WTC11 (cell line): ENCODE results near the gene NSD1. TPM values are rescaled to one million over a fixed set of nuclear protein-coding genes. Genes with fewer than 3 reads are reported as not detected.

ENCODE experiments used
- ATAC-seq: fragments of 200-7000 bp; cut with Tn5 transposase; 2 replicates; pipeline ENCODE4 v1.10.0; 2021; ENCODE audit warnings: mild to moderate bottlenecking, moderate library complexity
- CTCF ChIA-PET: fragments of 300-600 bp; sonication (Branson Sonifier 250); formaldehyde crosslinking; loops from one replicate; lab custom pipeline; 2021; ENCODE audit warnings: antibody characterized with exemption; lab: Charles Lee
- POLR2A ChIA-PET: fragments of 350-600 bp; sonication (Branson Sonifier 250); formaldehyde crosslinking; loops from one replicate; lab custom pipeline; 2021; ENCODE audit warnings: antibody characterized with exemption; lab: Charles Lee
- DNase-seq: peaks from one replicate; pipeline ENCODE4 v3.0.0; 2021; ENCODE audit warnings: low spot score
- H3K27ac Mint-ChIP-seq: 2 replicates; pipeline ENCODE4 v1.8.0; 2021; ENCODE audit warnings: mixed read lengths
- H3K27me3 Mint-ChIP-seq: 2 replicates; pipeline ENCODE4 v1.8.0; 2021; ENCODE audit warnings: low read depth, mild to moderate bottlenecking, moderate library complexity, mixed read lengths
- H3K36me3 Mint-ChIP-seq: 2 replicates; pipeline ENCODE4 v1.8.0; 2021; ENCODE audit warnings: mixed read lengths
- H3K4me1 Mint-ChIP-seq: 2 replicates; pipeline ENCODE4 v1.8.0; 2022; ENCODE audit warnings: mixed read lengths
- H3K4me3 Mint-ChIP-seq: 2 replicates; pipeline ENCODE4 v1.8.0; 2021; ENCODE audit warnings: mild to moderate bottlenecking, moderate library complexity, mixed read lengths
- H3K9me3 Mint-ChIP-seq: 2 replicates; pipeline ENCODE4 v1.8.0; 2021; ENCODE audit warnings: mixed read lengths
- ATF1 ChIP-seq: sonication (generic); formaldehyde crosslinking; IDR thresholded peaks from 2 replicates; pipeline ENCODE4 v1.8.1; 2023; ENCODE audit warnings: mild to moderate bottlenecking, moderate library complexity, missing genetic modification reagents
- CTCF ChIP-seq: fragments of 200-600 bp; IDR thresholded peaks from 2 replicates; pipeline ENCODE4 v1.8.0; 2022; ENCODE audit warnings: antibody characterized with exemption
- FOXK1 ChIP-seq: sonication (generic); formaldehyde crosslinking; IDR thresholded peaks from 2 replicates; pipeline ENCODE4 v1.8.0; 2022; ENCODE audit warnings: mild to moderate bottlenecking, moderate library complexity, missing genetic modification reagents
- HMGA2 ChIP-seq: fragments of 250-450 bp; sonication (Bioruptor Pico); IDR thresholded peaks from 2 replicates; pipeline ENCODE4 v1.4.0; 2021; ENCODE audit warnings: mild to moderate bottlenecking, moderate library complexity
- HMGXB4 ChIP-seq: sonication (generic); formaldehyde crosslinking; IDR thresholded peaks from 2 replicates; pipeline ENCODE4 v1.8.1; 2023; ENCODE audit warnings: mild to moderate bottlenecking, moderate library complexity, missing genetic modification reagents
- IRF2 ChIP-seq: sonication (generic); formaldehyde crosslinking; IDR thresholded peaks from 2 replicates; pipeline ENCODE4 v1.8.0; 2022; ENCODE audit warnings: low read depth, missing genetic modification reagents, borderline replicate concordance
- JUN ChIP-seq: sonication (generic); formaldehyde crosslinking; IDR thresholded peaks from 2 replicates; pipeline ENCODE4 v1.8.0; 2023; ENCODE audit warnings: mild to moderate bottlenecking, missing genetic modification reagents
- NR1H2 ChIP-seq: sonication (generic); formaldehyde crosslinking; IDR thresholded peaks from 2 replicates; pipeline ENCODE4 v1.9.0; 2021; ENCODE audit warnings: mild to moderate bottlenecking, moderate library complexity, missing genetic modification reagents
- RORB ChIP-seq: fragments of 250-450 bp; sonication (Bioruptor Pico); IDR thresholded peaks from 2 replicates; pipeline ENCODE4 v1.9.0; 2021; ENCODE audit warnings: mild to moderate bottlenecking
- SMAD4 ChIP-seq: sonication (generic); formaldehyde crosslinking; IDR thresholded peaks from 2 replicates; pipeline ENCODE4 v1.8.0; 2022; ENCODE audit warnings: mild to moderate bottlenecking, missing genetic modification reagents
- SOX15 ChIP-seq: fragments of 250-450 bp; sonication (Bioruptor Pico); IDR thresholded peaks from 2 replicates; pipeline ENCODE4 v1.9.0; 2021; ENCODE audit warnings: mild to moderate bottlenecking
- TEAD1 ChIP-seq: sonication (generic); formaldehyde crosslinking; IDR thresholded peaks from 2 replicates; pipeline ENCODE4 v1.8.0; 2022; ENCODE audit warnings: mild to moderate bottlenecking, missing genetic modification reagents
- TEAD4 ChIP-seq: sonication (generic); formaldehyde crosslinking; IDR thresholded peaks from 2 replicates; pipeline ENCODE4 v1.8.0; 2022; ENCODE audit warnings: mild to moderate bottlenecking, missing genetic modification reagents
- ZBTB21 ChIP-seq: sonication (generic); formaldehyde crosslinking; IDR thresholded peaks from 2 replicates; pipeline ENCODE4 v1.8.1; 2023; ENCODE audit warnings: mild to moderate bottlenecking, missing genetic modification reagents, borderline replicate concordance
- ZNF138 ChIP-seq: sonication (generic); formaldehyde crosslinking; conservative IDR thresholded peaks from 2 replicates; pipeline ENCODE4 v1.8.1; 2022; ENCODE audit warnings: mild to moderate bottlenecking, moderate library complexity, missing genetic modification reagents
- ZNF512 ChIP-seq: sonication (generic); formaldehyde crosslinking; IDR thresholded peaks from 2 replicates; pipeline ENCODE4 v1.8.1; 2022; ENCODE audit warnings: missing genetic modification reagents, borderline replicate concordance
- ZNF671 ChIP-seq: fragments of 250-450 bp; sonication (Bioruptor Pico); IDR thresholded peaks from 2 replicates; pipeline ENCODE4 v1.8.0; 2021; ENCODE audit warnings: mild to moderate bottlenecking
- total RNA-seq: library from RNA; stranded (reverse); gene quantifications from 3 replicates; pipeline ENCODE4 v1.2.3, GENCODE V29; 2021
- TF ChIP-seq, protein P1 (sequence below): sonication (generic); formaldehyde crosslinking; IDR thresholded peaks from 2 replicates; pipeline ENCODE4 v1.8.0; 2023; ENCODE audit warnings: mild to moderate bottlenecking, missing genetic modification reagents
- TF ChIP-seq, protein P2 (sequence below): sonication (generic); formaldehyde crosslinking; IDR thresholded peaks from 2 replicates; pipeline ENCODE4 v1.8.0; 2022; ENCODE audit warnings: mild to moderate bottlenecking, missing genetic modification reagents
- TF ChIP-seq, protein P3 (sequence below): fragments of 250-450 bp; sonication (Bioruptor Pico); conservative IDR thresholded peaks from 2 replicates; pipeline ENCODE4 v1.9.0; 2021; ENCODE audit warnings: mild to moderate bottlenecking

NSD1 gene
- total RNA-seq, 1 experiment from 2014 or later = 148 TPM

DNA sequence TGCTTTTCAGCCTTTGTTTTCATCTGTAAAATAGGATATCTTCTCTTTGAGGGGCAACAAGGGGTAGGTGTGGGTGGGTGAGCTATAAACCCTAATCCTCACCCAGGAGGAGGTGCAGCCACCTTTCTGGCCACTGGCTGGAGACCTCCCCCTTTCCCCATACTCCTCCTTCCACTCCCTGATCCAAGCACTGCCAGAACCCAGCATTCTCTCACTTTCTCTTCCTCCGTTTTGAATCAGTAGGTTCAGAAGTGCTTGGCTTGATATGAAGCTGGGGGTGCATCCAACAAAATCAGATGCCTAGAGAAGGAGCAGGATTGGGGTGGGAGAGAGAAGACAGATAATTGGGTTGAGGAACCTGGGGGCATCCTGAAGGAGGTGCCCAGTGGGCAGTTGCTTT is 6.8 kb upstream of the NSD1 start (continued):
- TF ChIP-seq SOX15 (no peak), JUN (CRISPR knock-in tag) (no peak), ATF1 (CRISPR knock-in tag) (no peak)

GRCh38 chr5:177128551-177128981 is 5.0 kb upstream of the NSD1 start:
- TF ChIP-seq ZBTB21 (no peak), ZNF138 (CRISPR knock-in tag) (no peak)
- no peak for ATAC-seq
- Mint-ChIP-seq H3K36me3 (no peaks in the 10 kb centered on the region), H3K4me1 (peaks cover 30% of the 10 kb centered on the region), H3K9me3 (no peaks in the 10 kb centered on the region), H3K27me3 (no peaks in the 10 kb centered on the region; the same call in 1 of the 2 replicates), H3K27ac (no peak overlapping the region), H3K4me3 (no peak overlapping the region)
- POLR2A ChIA-PET = no interaction called here
- CTCF ChIA-PET = interaction anchor here (1.0 to 1.7 kb wide), 2 partner anchors 15 to 16 kb away, joined by 3 to 9 read pairs; no protein-coding TSS in a partner anchor
- DNase-seq = no peak

DNA sequence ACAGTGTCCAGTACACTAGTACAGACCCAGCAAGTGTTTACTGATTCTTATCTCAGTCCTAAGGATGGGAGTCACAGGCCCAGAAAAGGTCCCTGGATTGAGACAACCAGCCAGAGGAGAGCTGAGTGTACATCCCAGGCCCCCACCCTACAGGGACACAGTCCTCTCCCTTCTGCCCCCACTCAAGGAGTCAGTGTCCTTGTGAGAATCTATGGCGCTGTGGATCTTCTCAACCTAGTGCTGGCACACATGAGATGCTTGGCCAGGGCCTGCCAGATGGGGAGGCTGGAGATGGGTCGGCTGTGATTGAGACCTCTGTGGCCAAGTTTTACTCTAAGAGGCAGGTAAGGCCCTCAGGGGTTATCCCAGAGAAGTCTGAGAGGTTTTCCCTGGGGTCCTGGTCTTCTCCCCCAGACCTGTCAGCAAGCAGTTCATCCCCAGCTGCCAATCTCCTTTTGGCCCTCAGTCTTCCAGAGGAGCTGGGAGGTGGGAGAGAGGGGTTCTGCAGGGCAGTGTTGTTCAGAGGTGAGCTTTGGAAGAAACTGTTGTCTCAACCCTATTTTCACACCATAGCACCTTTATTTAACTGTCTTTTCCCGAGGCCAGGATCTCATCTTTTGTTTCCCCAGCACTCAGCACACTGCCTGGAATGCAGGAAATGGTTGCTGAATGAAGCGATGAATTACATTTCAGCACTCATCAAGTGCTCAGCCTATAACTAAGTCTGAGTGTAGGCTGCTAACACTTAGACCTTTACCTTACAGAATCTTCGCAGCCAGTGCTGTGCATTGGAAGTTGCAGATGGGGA is 3.2 kb upstream of the NSD1 start:
- 0 out of 2 replicates have a peak overlapping the region, but pooled peaks have one; percentile 9 for H3K27ac Mint-ChIP-seq
- no peak for TF ChIP-seq TEAD1 (CRISPR knock-in tag)
- TF ChIP-seq RORB (CRISPR knock-in tag) = no peak
- no peak for TF ChIP-seq IRF2 (CRISPR knock-in tag)
- TF ChIP-seq, protein P1, sequence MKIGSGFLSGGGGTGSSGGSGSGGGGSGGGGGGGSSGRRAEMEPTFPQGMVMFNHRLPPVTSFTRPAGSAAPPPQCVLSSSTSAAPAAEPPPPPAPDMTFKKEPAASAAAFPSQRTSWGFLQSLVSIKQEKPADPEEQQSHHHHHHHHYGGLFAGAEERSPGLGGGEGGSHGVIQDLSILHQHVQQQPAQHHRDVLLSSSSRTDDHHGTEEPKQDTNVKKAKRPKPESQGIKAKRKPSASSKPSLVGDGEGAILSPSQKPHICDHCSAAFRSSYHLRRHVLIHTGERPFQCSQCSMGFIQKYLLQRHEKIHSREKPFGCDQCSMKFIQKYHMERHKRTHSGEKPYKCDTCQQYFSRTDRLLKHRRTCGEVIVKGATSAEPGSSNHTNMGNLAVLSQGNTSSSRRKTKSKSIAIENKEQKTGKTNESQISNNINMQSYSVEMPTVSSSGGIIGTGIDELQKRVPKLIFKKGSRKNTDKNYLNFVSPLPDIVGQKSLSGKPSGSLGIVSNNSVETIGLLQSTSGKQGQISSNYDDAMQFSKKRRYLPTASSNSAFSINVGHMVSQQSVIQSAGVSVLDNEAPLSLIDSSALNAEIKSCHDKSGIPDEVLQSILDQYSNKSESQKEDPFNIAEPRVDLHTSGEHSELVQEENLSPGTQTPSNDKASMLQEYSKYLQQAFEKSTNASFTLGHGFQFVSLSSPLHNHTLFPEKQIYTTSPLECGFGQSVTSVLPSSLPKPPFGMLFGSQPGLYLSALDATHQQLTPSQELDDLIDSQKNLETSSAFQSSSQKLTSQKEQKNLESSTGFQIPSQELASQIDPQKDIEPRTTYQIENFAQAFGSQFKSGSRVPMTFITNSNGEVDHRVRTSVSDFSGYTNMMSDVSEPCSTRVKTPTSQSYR = no peak
- TF ChIP-seq, protein P2, sequence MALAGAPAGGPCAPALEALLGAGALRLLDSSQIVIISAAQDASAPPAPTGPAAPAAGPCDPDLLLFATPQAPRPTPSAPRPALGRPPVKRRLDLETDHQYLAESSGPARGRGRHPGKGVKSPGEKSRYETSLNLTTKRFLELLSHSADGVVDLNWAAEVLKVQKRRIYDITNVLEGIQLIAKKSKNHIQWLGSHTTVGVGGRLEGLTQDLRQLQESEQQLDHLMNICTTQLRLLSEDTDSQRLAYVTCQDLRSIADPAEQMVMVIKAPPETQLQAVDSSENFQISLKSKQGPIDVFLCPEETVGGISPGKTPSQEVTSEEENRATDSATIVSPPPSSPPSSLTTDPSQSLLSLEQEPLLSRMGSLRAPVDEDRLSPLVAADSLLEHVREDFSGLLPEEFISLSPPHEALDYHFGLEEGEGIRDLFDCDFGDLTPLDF (CRISPR knock-in tag) = no peak
- TF ChIP-seq HMGXB4 (CRISPR knock-in tag) = no peak
- TF ChIP-seq, protein P3, sequence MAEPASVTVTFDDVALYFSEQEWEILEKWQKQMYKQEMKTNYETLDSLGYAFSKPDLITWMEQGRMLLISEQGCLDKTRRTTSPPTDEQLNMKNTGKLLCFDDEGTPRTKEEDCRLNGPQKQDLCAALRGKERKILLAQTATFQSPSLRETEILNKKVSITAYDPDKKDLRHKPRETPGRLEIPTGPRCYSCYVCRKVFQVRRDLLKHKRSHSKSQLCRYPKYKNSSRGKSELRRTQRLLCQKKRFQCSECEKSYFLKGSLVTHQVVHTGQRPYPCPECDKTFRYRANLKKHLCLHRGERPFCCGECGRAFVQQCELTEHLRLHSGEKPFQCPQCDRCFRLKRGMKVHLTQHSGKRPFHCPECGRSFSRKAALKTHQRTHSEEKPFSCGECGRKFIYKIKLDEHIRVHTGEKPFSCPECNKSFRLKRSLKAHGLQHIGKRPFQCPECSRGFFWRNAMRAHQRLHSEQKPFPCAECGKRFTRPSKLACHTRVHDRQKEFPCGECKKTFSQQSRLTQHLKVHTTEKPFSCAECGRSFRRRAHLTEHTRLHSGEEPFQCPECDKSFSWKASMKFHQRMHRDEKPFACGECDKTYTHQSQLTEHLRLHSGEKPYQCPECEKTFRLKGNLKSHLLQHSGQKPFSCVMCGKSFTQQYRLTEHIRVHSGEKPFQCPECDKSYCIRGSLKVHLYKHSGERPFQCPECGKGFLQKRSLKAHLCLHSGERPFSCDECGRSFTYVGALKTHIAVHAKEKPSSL (CRISPR knock-in tag) = no peak
- no peak for TF ChIP-seq ZNF671
- TF ChIP-seq ZNF512 (CRISPR knock-in tag) = no peak
- no peak for TF ChIP-seq TEAD4 (CRISPR knock-in tag)
- TF ChIP-seq NR1H2 (CRISPR knock-in tag) = no peak
- TF ChIP-seq CTCF = no peak
- no peak for TF ChIP-seq FOXK1 (CRISPR knock-in tag)
- TF ChIP-seq SMAD4 (CRISPR knock-in tag) = no peak
- no peak for TF ChIP-seq HMGA2 (CRISPR knock-in tag)
- TF ChIP-seq, all 79 proteins: peak for 0
- POLR2A ChIA-PET = no interaction called here
- Mint-ChIP-seq H3K9me3 (no peaks in the 10 kb centered on the region), H3K27me3 (no peaks in the 10 kb centered on the region; the same call in 1 of the 2 replicates), H3K4me1 (peaks cover 29% of the 10 kb centered on the region), H3K36me3 (peaks cover 9% of the 10 kb centered on the region), H3K4me3 (peak overlapping the region; percentile 47)
- ATAC-seq = no peak
- no peak for DNase-seq
- CTCF ChIA-PET = interaction anchor here (0.6 to 3.4 kb wide), 5 partner anchors 9 to 179 kb away, joined by 3 to 22 read pairs (median 7); partner anchors contain the start of gene FGFR4
